Measurements from ENCODE around the gene SHC1. TPM values are rescaled to one million over a fixed set of nuclear protein-coding genes. Genes with fewer than 3 reads are reported as not detected.

Gene SHC1
- total and polyA plus RNA-seq, 2 experiments from 2014 or later, result 117 to 211 TPM

DNA sequence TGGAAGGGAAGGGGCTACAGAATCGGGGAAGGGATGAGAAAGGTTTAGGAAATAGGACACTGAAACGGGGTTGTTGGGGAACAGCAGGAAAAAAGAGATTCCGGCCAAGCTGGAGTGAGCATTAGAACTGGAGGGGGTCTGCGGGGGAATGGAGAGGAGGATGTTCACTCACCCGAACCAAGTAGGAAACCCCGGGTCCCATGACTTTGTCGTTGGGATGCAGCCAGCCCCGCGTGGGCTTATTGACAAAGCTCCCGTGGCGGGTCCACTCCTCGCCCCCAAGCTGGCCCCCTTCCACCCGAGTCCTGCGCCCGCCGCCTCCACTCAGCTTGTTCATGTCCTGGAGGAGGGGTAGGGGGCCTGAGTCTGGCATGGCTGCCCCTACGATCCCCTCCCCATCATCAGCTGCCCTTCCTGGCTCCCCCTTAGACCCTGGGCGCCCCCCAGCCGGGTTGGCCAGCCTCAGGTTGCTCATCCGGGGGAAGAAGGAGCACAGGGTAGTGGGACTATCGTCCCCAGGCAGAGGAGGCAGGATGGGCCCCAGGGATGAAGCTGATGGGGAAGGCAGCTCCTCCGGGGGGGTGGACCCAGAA, 591 bp downstream of the SHC1 start:
- H3K27me3 ChIP-seq (ENCODE audit: insufficient read depth), result no peaks in the 10 kb centered on the region
- peaks cover 16% of the 10 kb centered on the region for H3K4me1 ChIP-seq (ENCODE audit: insufficient read depth)
- peak overlapping the region; percentile 88 for H3K27ac Mint-ChIP-seq
- H3K4me1 Mint-ChIP-seq, result peaks cover 36% of the 10 kb centered on the region
- TF ChIP-seq POLR2AphosphoS5 (IDR thresholded peaks at IDR 0.05; ENCODE audit: low read depth) (no peak), STAT1 (IDR thresholded peaks at IDR 0.05; ENCODE audit: unreplicated experiment) (no peak), CREB1 (CRISPR knock-in tag; IDR thresholded peaks at IDR 0.05; ENCODE audit: low read depth) (no peak)
- TF ChIP-seq, protein P1, sequence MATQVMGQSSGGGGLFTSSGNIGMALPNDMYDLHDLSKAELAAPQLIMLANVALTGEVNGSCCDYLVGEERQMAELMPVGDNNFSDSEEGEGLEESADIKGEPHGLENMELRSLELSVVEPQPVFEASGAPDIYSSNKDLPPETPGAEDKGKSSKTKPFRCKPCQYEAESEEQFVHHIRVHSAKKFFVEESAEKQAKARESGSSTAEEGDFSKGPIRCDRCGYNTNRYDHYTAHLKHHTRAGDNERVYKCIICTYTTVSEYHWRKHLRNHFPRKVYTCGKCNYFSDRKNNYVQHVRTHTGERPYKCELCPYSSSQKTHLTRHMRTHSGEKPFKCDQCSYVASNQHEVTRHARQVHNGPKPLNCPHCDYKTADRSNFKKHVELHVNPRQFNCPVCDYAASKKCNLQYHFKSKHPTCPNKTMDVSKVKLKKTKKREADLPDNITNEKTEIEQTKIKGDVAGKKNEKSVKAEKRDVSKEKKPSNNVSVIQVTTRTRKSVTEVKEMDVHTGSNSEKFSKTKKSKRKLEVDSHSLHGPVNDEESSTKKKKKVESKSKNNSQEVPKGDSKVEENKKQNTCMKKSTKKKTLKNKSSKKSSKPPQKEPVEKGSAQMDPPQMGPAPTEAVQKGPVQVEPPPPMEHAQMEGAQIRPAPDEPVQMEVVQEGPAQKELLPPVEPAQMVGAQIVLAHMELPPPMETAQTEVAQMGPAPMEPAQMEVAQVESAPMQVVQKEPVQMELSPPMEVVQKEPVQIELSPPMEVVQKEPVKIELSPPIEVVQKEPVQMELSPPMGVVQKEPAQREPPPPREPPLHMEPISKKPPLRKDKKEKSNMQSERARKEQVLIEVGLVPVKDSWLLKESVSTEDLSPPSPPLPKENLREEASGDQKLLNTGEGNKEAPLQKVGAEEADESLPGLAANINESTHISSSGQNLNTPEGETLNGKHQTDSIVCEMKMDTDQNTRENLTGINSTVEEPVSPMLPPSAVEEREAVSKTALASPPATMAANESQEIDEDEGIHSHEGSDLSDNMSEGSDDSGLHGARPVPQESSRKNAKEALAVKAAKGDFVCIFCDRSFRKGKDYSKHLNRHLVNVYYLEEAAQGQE (IDR thresholded peaks at IDR 0.05; ENCODE audit: unreplicated experiment), result no peak
- TF ChIP-seq, protein P2, sequence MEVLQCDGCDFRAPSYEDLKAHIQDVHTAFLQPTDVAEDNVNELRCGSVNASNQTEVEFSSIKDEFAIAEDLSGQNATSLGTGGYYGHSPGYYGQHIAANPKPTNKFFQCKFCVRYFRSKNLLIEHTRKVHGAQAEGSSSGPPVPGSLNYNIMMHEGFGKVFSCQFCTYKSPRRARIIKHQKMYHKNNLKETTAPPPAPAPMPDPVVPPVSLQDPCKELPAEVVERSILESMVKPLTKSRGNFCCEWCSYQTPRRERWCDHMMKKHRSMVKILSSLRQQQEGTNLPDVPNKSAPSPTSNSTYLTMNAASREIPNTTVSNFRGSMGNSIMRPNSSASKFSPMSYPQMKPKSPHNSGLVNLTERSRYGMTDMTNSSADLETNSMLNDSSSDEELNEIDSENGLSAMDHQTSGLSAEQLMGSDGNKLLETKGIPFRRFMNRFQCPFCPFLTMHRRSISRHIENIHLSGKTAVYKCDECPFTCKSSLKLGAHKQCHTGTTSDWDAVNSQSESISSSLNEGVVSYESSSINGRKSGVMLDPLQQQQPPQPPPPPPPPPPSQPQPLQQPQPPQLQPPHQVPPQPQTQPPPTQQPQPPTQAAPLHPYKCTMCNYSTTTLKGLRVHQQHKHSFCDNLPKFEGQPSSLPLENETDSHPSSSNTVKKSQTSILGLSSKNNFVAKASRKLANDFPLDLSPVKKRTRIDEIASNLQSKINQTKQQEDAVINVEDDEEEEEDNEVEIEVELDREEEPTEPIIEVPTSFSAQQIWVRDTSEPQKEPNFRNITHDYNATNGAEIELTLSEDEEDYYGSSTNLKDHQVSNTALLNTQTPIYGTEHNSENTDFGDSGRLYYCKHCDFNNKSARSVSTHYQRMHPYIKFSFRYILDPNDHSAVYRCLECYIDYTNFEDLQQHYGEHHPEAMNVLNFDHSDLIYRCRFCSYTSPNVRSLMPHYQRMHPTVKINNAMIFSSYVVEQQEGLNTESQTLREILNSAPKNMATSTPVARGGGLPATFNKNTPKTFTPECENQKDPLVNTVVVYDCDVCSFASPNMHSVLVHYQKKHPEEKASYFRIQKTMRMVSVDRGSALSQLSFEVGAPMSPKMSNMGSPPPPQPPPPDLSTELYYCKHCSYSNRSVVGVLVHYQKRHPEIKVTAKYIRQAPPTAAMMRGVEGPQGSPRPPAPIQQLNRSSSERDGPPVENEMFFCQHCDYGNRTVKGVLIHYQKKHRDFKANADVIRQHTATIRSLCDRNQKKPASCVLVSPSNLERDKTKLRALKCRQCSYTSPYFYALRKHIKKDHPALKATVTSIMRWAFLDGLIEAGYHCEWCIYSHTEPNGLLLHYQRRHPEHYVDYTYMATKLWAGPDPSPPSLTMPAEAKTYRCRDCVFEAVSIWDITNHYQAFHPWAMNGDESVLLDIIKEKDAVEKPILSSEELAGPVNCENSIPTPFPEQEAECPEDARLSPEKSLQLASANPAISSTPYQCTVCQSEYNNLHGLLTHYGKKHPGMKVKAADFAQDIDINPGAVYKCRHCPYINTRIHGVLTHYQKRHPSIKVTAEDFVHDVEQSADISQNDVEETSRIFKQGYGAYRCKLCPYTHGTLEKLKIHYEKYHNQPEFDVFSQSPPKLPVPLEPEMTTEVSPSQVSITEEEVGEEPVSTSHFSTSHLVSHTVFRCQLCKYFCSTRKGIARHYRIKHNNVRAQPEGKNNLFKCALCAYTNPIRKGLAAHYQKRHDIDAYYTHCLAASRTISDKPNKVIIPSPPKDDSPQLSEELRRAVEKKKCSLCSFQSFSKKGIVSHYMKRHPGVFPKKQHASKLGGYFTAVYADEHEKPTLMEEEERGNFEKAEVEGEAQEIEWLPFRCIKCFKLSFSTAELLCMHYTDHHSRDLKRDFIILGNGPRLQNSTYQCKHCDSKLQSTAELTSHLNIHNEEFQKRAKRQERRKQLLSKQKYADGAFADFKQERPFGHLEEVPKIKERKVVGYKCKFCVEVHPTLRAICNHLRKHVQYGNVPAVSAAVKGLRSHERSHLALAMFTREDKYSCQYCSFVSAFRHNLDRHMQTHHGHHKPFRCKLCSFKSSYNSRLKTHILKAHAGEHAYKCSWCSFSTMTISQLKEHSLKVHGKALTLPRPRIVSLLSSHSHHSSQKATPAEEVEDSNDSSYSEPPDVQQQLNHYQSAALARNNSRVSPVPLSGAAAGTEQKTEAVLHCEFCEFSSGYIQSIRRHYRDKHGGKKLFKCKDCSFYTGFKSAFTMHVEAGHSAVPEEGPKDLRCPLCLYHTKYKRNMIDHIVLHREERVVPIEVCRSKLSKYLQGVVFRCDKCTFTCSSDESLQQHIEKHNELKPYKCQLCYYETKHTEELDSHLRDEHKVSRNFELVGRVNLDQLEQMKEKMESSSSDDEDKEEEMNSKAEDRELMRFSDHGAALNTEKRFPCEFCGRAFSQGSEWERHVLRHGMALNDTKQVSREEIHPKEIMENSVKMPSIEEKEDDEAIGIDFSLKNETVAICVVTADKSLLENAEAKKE (CRISPR knock-in tag; IDR thresholded peaks at IDR 0.05), result no peak
- peaks cover 48% of the 10 kb centered on the region for H3K36me3 Mint-ChIP-seq (ENCODE audit: low read depth)
- H2AFZ ChIP-seq, result no peak overlapping the region
- peaks cover 14% of the 10 kb centered on the region for H3K27me3 Mint-ChIP-seq (ENCODE audit: insufficient read depth, low read depth, poor library complexity)
- peaks cover 26% of the 10 kb centered on the region for H3K36me3 ChIP-seq (ENCODE audit: insufficient read depth)
- peak overlapping the region; percentile 82 for H3K4me3 ChIP-seq
- peak overlapping the region; percentile 97; the same call in 1 of the 2 replicates for H3K27ac ChIP-seq (ENCODE audit: low read depth)
- H3K4me3 Mint-ChIP-seq, result no peak overlapping the region
- no peak for ATAC-seq
- peaks cover 3% of the 10 kb centered on the region; the same call in 1 of the 3 replicates for H3K9me3 Mint-ChIP-seq
- H4K20me1 ChIP-seq (replicated peaks; ENCODE audit: insufficient read depth), result peaks cover 15% of the 10 kb centered on the region
- DNase-seq (ENCODE audit: low spot score), result no peak
- peaks cover 27% of the 10 kb centered on the region for H3F3A ChIP-seq (replicated peaks; ENCODE audit: low read depth)
- H3K79me2 ChIP-seq (replicated peaks; ENCODE audit: insufficient read depth), result peaks cover 43% of the 10 kb centered on the region
- H3K4me2 ChIP-seq, result peak overlapping the region; percentile 90
- H3K9me2 ChIP-seq (ENCODE audit: insufficient read depth), result no peaks in the 10 kb centered on the region
